Esophagus mucosa (tissue), 1 donor: ENCODE measurements around the gene KDM8. TPM values are rescaled to one million over a fixed set of nuclear protein-coding genes. Genes with fewer than 3 reads are reported as not detected.

Experiments
- ATAC-seq: fragments of 200-7000 bp; cut with Tn5 transposase; one replicate; pipeline ENCODE4 v1.9.1; 2020
- total RNA-seq: library from RNA; stranded (reverse); gene quantifications from one replicate; pipeline ENCODE4 v1.2.4, GENCODE V29; 2023
- donor health status: DM: yes; HTN: yes; CAD: no.

Gene KDM8
- total RNA-seq, 1 donor from 2014 or later = 3.9 TPM

DNA sequence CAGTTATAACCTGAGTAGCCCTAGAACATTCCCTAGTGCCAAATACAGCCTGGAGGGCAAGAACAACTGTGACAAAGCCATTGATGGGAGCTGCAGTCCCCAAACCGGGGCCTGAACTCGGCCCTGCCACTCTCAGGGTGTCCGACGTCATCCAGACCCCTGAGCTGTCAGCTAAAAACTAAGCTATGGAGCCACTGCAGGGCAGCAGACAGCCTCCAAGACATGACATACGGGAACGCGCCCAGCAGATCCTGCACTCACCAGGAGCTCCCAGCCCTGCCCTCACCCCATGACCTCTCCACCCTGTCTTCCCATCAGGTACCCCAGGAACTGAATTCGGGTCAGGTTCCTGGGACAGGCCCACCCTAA, 28.4 kb downstream of the KDM8 start:
- ATAC-seq = no peak

DNA sequence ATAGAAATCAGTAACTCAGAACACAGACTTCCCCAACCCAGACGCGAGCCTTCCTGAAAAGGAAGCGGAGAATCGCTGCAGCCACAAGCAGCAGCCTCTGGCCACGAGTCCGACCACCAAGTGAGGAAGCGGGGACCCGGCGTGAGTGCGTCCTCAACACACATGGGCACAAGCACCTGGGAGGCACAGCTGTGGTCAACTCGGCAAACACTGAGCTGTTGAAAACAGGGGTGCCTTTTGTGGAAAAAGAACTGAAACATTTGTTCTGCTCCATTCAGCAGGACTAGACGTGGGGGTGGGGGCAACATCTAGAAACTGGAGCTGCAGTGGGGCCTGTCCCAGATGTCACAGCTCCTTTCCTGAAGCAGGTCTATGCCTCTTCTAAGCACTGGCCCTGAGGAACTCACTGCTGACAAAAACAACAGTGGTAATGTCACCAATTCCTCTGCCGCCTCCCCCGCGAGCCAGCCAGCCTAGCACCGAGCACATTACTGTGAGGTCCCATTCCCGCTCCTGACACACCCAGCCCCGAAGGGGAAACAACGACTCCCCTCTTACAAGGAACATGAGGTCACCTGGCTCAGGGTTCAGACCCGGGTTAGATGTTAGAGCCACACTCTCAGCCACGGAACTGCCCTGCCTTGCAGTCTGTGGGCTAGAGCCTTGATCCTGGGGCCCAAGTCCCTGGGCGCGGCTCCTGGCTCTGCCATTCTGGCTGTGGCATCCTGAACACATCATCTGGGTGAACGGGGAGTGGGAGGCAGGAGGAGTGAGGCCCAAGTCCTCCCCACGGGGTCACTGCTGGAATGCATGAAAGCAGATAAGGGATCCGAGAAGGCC, 29.0 kb downstream of the KDM8 start:
- no peak for ATAC-seq

DNA sequence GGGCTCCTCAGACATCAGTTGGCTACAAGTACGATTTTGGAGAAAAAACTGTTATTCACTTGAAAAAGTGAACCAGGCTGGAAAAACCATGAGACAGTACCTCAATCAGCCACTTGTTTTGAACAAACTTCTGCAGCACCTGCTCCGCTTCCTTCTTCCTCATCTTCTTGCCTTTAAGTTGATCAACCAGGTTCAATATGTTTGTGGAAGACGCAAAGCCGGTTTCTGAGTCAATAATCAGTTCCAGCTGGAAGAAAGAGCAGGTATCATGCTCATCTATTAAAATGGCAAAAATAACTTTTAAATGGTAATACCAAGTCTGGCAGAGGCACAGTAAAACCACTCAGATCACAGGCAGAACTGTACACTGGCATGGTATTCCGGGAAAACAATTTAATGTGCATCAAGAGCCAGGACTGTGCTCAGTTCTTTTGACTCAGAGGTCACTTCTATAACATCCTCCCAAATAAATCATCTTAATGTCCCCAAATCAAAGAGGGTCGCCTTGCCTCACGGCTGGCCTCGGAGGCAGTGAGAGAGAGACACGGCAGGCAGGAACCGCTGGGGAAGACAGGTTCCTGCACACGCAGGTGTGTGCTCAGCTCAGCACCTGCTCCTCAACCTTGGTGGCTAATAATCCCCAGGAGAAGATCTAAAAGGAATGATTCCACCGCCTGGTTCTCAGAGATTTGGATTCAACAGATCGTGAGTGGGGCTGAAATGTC, 29.7 kb downstream of the KDM8 start:
- ATAC-seq = no peak

DNA sequence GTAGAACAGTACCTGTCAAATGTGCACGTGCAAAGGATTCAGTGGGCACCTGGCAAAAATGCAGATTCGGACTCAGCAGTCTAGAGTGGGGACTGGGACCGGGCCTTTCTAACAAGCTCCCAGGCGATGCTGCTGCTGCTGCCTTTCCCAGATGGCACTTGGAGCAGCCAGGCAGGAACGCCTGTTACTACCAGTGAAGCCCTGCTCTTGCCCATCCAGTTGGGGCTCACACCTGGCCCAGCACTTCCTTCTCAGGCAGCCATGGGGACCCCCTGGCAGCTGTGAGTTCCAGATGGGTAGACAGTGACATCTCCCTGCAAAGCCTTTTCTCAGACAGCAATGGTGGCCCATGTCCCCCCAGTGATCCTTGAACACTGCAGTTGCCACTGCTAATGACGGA, 30.4 kb downstream of the KDM8 start:
- ATAC-seq = no peak

DNA sequence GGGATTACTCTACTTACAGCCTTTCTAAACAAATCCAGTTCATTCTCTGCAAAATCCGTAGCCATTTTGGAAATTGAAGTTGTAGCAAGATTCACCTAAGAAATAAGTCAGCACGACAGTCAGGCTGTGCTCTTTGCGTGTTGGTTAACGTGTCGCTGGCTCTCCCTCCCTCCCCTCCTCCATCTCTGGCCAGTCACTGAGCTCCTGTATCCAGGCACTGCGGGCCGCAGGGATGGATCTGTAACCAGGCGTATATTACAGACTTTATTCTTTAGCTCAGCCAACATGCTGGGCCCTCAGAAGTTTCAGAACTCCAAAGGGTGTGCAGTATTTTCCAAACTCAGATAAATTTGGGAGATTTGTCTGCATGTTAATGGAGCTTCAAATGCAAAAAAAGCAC, 30.8 kb downstream of the KDM8 start:
- no peak for ATAC-seq

DNA sequence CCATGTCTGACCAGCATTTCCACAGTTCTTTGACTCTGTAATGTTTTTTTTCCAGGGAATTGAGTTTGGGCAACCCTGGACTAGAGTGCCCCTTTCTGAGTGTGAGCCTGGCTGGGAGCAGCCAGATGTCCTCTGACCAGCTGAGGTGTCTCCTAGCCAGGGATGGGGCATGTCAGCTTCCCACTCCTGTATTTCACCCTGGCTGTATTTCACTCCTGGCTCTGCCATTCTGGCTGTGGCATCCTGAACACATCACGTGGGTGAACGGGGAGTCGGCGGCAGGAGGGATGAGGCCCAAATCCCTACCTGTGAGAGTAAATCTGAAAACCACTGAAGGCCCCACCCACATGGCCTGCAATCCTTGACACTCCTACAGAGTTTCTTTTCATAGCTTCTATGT, 31.3 kb downstream of the KDM8 start:
- ATAC-seq = no peak

DNA sequence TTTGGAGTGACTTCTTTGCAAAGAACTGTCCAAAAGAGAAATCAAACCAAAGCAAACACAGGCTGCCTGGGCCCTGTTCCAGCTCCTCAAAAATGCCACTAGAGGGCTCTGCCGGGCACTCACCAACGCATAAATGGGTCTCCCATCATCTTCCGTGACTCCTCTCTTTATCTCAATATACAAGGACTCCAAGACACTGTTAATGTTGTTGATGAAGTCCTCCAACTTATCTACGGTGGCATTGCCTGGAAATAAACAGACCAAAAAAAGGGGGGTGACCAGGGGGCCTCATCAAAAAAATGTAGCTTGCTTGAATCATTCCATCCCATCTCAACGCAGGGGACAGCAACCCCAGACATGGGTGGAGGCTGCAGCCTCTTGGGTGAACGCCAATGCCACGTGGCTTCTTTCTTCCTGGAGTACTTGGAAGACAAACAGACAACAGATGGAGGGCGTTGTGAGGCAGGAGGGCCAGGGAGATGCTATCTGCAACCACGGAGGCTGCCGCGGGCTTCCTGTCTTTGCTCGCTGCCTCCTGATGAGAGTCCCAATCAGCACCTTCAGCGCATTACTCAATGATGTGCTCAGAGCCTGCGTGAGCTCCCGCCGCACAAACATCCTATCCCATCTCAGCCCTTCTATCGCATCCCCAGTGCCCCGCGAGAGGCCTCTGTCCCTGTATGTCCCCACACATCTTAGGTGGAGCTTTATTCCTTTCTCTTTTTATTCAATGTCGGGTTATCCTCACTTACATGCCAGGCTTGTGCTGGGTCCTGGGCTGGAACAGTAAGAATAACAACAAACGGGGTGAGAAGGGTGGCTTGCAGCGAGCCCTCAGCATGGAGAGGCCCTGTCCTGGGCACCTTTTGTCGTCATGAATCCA, 32.0 kb downstream of the KDM8 start:
- ATAC-seq = peak; percentile 53

DNA sequence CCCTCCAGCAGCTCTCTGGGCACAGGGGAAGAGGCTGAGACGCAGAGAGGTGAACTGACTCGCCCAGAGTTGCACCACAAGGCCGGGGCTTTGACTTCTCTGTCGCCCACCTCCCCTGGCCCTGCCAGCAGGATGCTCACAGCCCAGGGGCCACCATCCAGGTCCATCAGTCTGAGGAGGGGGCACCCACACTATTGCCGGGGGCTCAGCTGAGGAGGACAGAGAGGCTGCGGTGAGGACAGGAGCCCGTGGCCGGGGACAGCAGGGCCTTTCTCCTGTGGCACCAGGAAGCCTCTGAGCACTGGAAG, 32.6 kb downstream of the KDM8 start:
- ATAC-seq = no peak

DNA sequence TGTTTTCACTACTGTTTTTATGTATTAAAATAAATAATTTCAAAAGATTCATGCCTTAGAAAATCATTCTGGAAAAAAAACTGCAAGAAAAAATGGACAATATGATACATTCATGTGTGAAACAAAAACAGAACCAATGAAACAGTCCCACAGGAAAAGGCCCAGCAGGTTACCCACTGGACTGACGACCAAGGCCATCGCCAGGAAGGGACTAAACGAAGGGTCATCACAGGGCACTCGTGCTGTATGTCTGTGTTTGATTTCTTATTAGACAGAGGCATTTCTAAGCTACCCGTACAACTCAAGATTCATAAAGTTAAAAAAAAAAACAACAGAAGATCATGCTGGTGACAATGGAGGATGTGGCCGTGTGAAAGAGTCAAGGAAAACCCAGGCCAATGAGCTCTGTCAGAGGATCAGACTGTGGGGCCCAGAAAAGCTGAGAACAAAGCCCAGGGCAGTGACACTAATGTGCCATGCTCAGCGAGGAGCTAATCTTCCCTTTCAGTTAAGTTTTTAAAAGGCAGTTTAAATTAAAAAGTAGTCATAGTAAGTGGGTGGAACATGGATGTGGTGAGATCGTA, 33.4 kb downstream of the KDM8 start:
- ATAC-seq = no peak

DNA sequence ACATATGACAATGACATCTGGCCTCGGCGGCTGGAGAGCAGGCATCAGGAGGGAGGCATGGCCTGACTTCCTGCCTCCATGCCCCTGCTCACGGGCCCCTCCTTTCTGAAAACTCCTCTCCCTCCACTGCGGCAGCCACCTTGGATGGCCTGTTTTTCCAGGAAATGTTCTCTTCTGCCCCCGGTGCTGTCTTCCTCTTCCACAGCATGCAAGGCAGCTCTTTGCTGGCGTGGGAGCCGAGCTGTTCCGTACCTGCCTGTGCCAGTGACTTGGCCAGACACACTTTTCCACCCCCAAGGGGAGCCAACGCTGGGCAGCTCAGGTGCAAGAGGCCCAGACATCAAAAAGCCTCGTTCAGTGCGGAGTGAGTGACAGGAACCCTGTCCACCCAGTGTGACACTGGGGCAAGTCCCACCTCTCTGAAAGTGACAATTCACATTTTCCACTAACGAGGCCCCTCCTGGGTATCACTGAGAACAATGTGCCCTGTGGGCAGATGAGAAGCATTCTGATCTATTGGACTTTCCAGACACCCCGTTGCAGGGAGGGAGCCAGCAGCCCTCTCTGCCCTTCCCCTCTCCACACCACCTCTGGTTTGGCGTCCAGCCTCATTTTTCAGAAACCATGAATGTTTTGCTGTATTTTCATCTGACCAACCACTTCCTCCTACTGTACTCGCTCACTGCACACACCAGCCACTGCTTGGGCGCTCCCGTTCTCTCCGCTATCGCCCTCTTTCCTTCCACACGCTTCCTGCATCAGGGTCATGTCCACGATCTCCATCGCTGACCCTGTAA, 34.1 kb downstream of the KDM8 start:
- peak; percentile 30 for ATAC-seq

DNA sequence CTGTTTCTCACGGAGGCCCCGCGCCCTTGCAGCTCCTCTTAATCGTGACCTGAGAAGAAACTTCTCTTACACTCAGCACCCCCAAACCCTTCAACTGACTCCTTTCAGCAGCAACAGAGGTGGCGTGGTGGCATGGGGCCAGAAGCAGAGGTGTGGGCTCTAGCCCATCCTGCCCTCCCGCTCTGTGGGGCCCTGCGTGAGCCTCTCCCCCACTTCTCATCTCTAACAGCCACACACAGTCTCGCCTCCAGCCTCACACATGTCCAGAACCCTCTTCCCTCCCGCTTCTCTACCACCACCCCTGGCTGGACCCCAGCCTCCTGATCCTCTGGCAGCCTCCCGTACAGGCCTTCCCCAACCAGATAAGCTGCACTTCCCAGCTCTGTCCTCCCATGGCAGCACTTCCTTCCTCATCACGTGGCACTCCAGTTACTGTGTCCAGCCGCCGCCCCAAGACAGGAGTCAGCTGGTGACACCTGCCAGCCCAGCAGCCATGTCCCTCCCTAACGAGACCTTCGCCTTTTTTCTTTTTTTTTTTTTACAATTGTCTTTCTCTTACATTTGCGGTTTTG, 34.8 kb downstream of the KDM8 start:
- peak; percentile 28 for ATAC-seq

DNA sequence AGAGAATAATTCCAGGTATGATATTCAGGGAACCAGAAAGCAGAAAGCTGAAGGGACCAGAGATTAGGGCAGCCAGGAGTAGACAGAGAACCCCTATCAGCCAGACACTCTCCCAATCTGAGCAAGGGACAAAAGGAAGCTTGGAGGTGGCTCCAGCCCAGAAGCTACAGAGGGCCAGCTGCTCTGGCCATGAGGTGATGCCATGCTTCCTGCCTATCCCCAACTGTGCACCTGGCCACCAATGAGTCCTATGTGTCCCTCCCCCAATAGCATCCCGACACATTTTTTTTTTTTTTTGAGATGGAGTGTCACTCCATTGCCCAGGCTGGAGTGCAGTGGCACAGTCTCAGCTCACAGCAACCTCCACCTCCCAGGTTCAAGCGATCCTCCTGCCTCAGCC, 35.3 kb downstream of the KDM8 start:
- no peak for ATAC-seq

DNA sequence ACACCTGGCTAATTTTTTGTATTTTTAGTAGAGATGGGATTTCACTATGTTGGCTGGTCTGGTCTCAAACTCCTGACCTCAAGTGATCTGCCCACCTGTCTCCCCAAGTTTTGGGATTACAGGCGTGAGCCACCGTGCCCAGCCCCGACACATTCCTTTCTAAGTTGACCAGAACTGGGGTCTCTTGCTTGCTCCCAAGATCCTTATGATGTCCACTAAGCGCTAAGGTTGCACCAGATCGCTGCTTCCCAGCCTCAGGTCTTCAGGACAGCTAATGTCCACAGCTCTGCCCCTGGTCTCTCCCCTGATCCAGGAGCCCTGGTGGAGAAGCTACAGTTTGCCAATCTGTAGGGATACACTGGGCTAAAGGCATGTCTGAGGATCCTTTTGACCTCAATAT, 35.7 kb downstream of the KDM8 start:
- ATAC-seq = no peak

DNA sequence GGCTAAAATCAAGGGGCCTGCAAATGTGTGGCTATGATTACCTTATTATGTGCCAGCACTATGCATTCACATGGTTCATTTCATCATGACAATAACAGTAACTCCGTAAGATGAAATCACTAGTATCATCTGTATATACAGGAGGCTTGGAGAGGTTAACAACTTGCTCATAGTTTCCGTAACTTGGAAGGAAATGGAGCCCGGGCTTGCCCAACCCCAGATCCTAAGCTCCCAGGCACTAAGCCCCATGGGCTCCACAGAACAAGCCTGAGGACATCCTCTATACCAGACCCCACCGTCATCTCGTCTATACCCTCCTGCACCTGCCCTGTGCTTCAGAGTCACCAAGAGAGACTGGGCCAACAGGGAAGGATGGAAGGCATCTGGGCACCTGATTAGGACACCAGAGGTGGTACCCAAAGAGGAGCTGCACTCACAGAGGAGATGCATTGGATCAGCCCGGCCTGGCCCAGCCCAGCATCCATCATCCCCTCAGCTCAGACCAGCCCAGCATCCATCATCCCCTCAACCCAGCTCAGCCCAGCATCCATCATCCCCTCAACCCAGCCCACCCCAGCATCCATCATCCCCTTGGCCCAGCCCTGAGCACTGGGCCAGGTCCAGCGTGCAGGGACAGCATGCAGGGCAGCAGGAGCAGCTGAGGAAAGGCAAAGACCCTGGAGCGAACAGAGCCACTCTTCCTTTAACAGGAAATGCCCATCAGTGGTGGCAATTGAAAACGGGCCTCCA, 36.8 kb downstream of the KDM8 start:
- ATAC-seq = no peak

DNA sequence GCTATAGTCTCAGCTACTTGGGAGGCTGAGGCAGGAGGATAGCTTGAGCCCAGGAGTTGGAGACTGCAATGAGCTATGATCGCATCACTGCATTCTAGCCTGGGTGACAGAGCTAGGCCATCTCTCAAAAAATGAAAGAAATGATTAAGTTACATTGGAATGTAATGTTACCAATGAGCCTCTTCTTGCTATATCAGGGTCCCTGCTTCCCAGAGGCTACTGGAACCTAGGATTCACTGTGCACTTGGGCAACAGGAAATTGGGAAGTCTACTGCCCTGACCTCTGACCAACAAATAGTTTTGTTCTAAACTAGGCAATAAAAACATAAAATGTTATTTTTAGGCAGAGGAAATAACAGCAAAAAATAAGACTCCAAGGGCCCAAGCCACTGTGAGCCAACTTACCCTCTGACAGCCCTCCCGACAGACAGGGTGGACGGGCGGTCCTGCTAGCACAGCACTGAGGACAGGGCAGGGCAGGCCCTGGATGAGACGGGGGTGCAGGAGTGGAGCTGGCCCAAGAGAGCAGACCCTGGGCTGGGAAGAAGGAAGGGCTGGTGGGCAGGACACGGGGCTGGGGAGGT, 37.7 kb downstream of the KDM8 start:
- ATAC-seq = no peak

DNA sequence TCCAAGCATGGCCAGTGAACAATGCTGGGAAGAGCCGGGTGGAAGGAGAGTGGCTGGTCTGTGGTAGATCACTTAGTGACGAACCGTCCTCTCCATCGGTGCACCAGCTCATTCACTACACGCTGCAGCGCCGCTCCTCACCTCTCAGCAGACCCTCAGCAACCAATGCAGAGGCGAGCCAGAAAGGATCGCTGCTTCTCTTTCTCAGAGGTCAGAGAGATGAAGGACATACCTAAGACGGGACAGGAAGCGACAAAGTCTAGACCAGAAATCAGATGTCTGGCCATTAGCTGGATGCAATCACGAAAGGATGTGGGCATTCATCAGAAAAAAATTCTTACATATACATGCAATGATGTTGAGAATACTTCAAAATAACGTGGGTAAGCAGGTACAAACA, 38.3 kb downstream of the KDM8 start:
- ATAC-seq = no peak

DNA sequence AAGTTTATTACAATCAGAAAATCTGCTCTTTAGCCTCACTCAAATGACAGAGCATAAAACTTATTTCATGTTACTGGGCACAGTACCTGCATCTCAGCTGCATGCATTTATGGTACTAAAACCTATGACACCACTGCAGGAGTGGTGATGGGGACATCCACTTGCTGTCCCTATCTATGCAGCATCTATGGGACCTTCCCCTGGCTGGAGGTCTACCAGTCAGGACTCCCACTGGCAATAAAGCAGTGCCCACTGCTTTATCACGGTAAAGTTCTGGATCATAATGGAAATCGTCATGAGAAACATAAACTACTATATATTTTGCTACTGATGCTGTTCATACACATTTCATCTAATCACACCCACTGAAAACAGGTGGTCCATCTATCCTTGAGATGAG, 39.1 kb downstream of the KDM8 start:
- ATAC-seq = no peak

DNA sequence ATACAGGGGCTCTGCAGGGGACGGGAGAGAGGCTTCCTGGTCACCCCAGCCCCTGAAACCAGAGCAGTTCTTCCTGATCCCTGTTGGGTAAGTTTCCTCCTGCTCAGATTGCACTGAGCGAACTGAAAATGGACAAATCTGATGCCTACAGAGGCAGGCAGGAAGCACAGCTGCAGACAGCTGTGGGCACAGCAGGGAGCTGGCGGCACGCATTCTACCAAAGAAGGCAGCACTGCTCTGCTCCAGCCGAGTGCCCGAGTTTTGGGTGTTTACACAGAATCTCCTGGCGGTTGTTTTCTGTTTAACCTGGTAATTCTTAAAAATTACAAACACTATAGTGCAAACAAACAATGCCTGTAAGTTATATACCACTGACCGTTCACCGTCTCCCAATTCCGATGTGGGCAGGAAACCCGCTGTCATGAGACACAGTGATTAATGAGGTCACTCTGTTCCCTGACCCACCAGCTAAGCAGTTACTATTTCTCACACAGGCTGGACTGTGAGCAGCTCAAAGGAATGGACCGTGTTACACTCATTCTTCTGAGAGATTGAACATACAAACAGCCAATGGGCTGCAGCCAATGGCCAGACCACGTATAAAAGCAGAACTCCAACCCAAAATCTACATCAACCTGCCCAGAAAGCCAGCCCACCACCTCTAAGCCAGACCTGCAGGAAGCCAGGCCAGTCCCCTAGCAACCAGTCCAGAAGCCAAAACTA, 39.7 kb downstream of the KDM8 start:
- no peak for ATAC-seq

DNA sequence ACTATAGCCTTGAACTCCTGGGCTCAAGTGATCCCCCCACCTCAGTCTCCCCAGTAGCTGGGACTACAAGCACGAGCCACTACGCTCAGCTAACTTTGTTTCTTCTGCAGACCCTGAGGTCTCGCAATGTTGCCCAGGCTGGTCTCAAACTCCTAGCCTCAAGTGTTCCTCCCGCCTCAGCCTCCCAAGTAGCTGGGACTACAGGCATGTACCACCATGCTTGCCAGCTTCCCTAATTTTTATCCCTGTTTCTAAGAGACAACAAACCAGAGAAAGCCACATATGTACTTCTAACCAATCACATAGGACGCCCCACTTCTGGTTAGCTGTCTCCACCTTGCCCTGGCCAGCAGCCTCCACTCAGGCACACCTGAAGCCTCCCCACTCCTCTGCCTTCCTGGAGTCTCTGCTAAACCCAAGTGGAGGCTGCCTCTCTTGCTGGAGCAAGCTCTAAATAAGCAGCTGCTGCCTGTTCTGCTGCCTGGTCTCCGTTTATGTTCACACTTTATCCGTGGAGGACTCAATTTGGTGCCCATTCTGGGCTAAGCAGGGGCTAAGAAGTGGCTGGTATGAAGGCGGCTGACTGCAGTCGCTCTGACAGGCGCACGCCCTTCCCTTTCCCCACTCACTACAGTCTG, 40.5 kb downstream of the KDM8 start:
- ATAC-seq = no peak

DNA sequence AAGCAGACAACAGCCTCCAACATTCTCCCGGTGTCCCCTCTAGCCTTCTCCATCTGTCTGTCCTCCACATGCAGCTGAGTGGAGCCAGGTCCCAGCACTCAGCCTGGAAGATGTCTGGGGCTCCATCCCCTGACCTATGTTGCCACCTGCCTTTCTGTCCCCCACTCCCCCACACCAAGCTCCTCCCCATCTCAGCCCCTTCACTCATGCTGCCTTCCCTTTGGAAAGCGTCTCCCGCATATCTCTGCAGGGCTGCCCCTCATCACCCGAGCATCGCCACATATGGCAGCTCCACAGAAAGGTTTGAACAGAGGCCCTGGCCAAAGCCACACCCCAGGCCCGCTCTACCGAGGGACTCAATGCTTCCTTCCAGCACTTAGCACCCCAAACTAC, 41.0 kb downstream of the KDM8 start:
- no peak for ATAC-seq
